GM04504 (cell line): ENCODE results near the gene CD70.
A peak's percentile ranks its signal among the peaks of the same experiment; 100 is the strongest.
"Not testable (repeated sequence)": the region's sequence is repeated elsewhere in the genome, so short reads cannot be mapped to it uniquely, and the experiment has no call there.

Experiments
- DNase-seq: peaks from one replicate; pipeline ENCODE4 v3.0.0-alpha.2; 2012; ENCODE audit warnings: low read depth

The CD70 gene

GRCh38 chr19:6590827-6591319 lies at the start of gene CD70:
CD70 (minus strand) TSS chr19:6591150; CDS start chr19:6591002, 148 bp downstream.
- DNase-seq: no peak

- DNase-seq: not testable (repeated sequence)
These were observed 49.4 kb upstream of the CD70 start for GRCh38 chr19:6640333-6640732.

- DNase-seq: no peak
These were observed 48.5 kb upstream of the CD70 start for GRCh38 chr19:6639439-6639838.

GRCh38 chr19:6633456-6633813 lies 42.5 kb upstream of the CD70 start:
- not testable (repeated sequence) for DNase-seq

GRCh38 chr19:6632747-6633455 lies 42.0 kb upstream of the CD70 start:
- DNase-seq: peak; percentile 44

GRCh38 chr19:6632002-6632621 lies 41.2 kb upstream of the CD70 start:
- peak; percentile 40 for DNase-seq

- DNase-seq: no peak
These were observed 35.8 kb upstream of the CD70 start for GRCh38 chr19:6626764-6627163.

- no peak for DNase-seq
These were observed 26.4 kb upstream of the CD70 start for GRCh38 chr19:6617374-6617773.

- DNase-seq: no peak
These were observed 25.1 kb upstream of the CD70 start for GRCh38 chr19:6616011-6616410.

- no peak for DNase-seq
These were observed 22.8 kb upstream of the CD70 start for GRCh38 chr19:6613711-6614110.

- DNase-seq: peak; percentile 96
These were observed 20.2 kb upstream of the CD70 start for GRCh38 chr19:6610934-6611852.

- no peak for DNase-seq
These were observed 18.0 kb upstream of the CD70 start for GRCh38 chr19:6608940-6609339.

GRCh38 chr19:6608146-6608545 lies 17.2 kb upstream of the CD70 start:
- not testable (repeated sequence) for DNase-seq

GRCh38 chr19:6606276-6607070 lies 15.5 kb upstream of the CD70 start:
- not testable (repeated sequence) for DNase-seq

GRCh38 chr19:6604906-6605305 lies 14.0 kb upstream of the CD70 start:
- DNase-seq: no peak

- no peak for DNase-seq
These were observed 11.8 kb upstream of the CD70 start for GRCh38 chr19:6602729-6603114.

GRCh38 chr19:6601537-6602052 lies 10.6 kb upstream of the CD70 start:
- not testable (repeated sequence) for DNase-seq

GRCh38 chr19:6600951-6601536 lies 10.1 kb upstream of the CD70 start:
- not testable (repeated sequence) for DNase-seq

GRCh38 chr19:6599866-6600454 lies 9.0 kb upstream of the CD70 start:
- DNase-seq: no peak

GRCh38 chr19:6598254-6598892 lies 7.4 kb upstream of the CD70 start:
- not testable (repeated sequence) for DNase-seq
